HepG2 (cell line): ENCODE measurements around the gene MFRP. TPM values are rescaled to one million over a fixed set of nuclear protein-coding genes. Genes with fewer than 3 reads are reported as not detected.

Source experiments
- HNF4G ChIP-seq, 2 experiments: sonication (generic) in 1 of 2; formaldehyde crosslinking in 1 of 2; IDR thresholded peaks; 2 replicates each; pipeline versions ENCODE4 v1.4.0 to v1.6.1; 2011 to 2020; ENCODE audit warnings: borderline replicate concordance in 2 of 2, low read depth in 2 of 2, mild to moderate bottlenecking in 2 of 2, low read length in 1 of 2, missing genetic modification reagents in 1 of 2, moderate library complexity in 1 of 2
- JUN ChIP-seq: sonication (generic); formaldehyde crosslinking; IDR thresholded peaks from 2 replicates; pipeline ENCODE4 v1.4.0; 2020; ENCODE audit warnings: mild to moderate bottlenecking, missing genetic modification reagents
- KDM2A ChIP-seq: sonication (generic); formaldehyde crosslinking; IDR thresholded peaks from 2 replicates; pipeline ENCODE4 v1.4.0; 2020; ENCODE audit warnings: low read depth, missing genetic modification reagents, borderline replicate concordance
- KLF16 ChIP-seq, 2 experiments: sonication (generic) in 1 of 2; formaldehyde crosslinking in 1 of 2; IDR thresholded peaks; 2 replicates each; pipeline versions ENCODE4 v1.6.1 to v1.8.0; 2016 to 2023; ENCODE audit warnings: missing genetic modification reagents in 2 of 2, missing compliant biosample characterization in 1 of 2
- NFKBIZ ChIP-seq: IDR thresholded peaks from 2 replicates; pipeline ENCODE4 v1.6.1; 2018; ENCODE audit warnings: missing genetic modification reagents, missing compliant biosample characterization
- POLR2A ChIP-seq, 2 experiments: IDR thresholded peaks; 2 replicates each; pipeline ENCODE4 v1.6.1; 2011; ENCODE audit warnings: low read depth in 2 of 2, low read length in 2 of 2, mild to moderate bottlenecking in 1 of 2, moderate library complexity in 1 of 2; ENCODE audit not compliant: insufficient read depth in 1 of 2
- RBFOX2 ChIP-seq: fragments of 200-400 bp; formaldehyde crosslinking; IDR thresholded peaks from 2 replicates; pipeline ENCODE4 v1.6.1; 2017; ENCODE audit warnings: low read depth, mild to moderate bottlenecking, low read length
- ZFP36L1 ChIP-seq: sonication (generic); formaldehyde crosslinking; IDR thresholded peaks from 2 replicates; pipeline ENCODE4 v1.8.0; 2022; ENCODE audit warnings: mild to moderate bottlenecking, missing genetic modification reagents, moderate library complexity
- ZNF17 ChIP-seq: sonication (generic); formaldehyde crosslinking; IDR thresholded peaks from 2 replicates; pipeline ENCODE4 v1.5.0; 2020; ENCODE audit warnings: mild to moderate bottlenecking, missing genetic modification reagents
- ZNF33B ChIP-seq: sonication (generic); formaldehyde crosslinking; IDR thresholded peaks from 2 replicates; pipeline ENCODE4 v1.5.1; 2020; ENCODE audit warnings: mild to moderate bottlenecking, missing genetic modification reagents
- ZNF354B ChIP-seq: sonication (generic); formaldehyde crosslinking; IDR thresholded peaks from 2 replicates; pipeline ENCODE4 v1.8.0; 2022; ENCODE audit warnings: mild to moderate bottlenecking, missing genetic modification reagents
- polyA plus RNA-seq, 8 experiments: library from polyadenylated mRNA; depleted of rRNA in 3 of 8; stranded (reverse) in 7 of 8; unstranded in 1 of 8; fragments of >200 nt; fragmentation: Illumina TruSeq in 4 of 8; extraction: Trizol in 4 of 8; gene quantifications; 2 replicates each; pipeline versions ENCODE4 v1.2.1 to v1.2.3, GENCODE V29; 2011 to 2016; ENCODE audit warnings: low read depth in 4 of 8, missing spikeins in 1 of 8, mixed read lengths in 1 of 8; ENCODE audit not compliant: insufficient read depth in 1 of 8
- total RNA-seq, 5 experiments: library from RNA; depleted of rRNA; stranded (reverse); fragments of >200 nt; fragmentation: Illumina TruSeq; extraction: Trizol; gene quantifications; 2 replicates each; pipeline ENCODE4 v1.2.3, GENCODE V29; 2016; ENCODE audit warnings: low read depth in 1 of 5
- TF ChIP-seq, protein P1 (sequence below): sonication (generic); formaldehyde crosslinking; IDR thresholded peaks from 2 replicates; pipeline ENCODE4 v1.4.0; 2020; ENCODE audit warnings: missing genetic modification reagents, borderline replicate concordance
- TF ChIP-seq, protein P2 (sequence below): sonication (generic); formaldehyde crosslinking; IDR thresholded peaks from 2 replicates; pipeline ENCODE4 v1.5.0; 2020; ENCODE audit warnings: missing genetic modification reagents, mild to moderate bottlenecking, borderline replicate concordance
- TF ChIP-seq, protein P3 (sequence below): sonication (generic); formaldehyde crosslinking; IDR thresholded peaks from 2 replicates; pipeline ENCODE4 v1.8.1; 2023; ENCODE audit warnings: mild to moderate bottlenecking, moderate library complexity, missing genetic modification reagents
- TF ChIP-seq, protein P4 (sequence below): sonication (generic); formaldehyde crosslinking; IDR thresholded peaks from 2 replicates; pipeline ENCODE4 v1.5.0; 2020; ENCODE audit warnings: missing genetic modification reagents

Gene MFRP
- total and polyA plus RNA-seq, 2 of the 13 experiments (the other 11 are each of a cell fraction or from before 2014, with no cell fraction given) = not detected

DNA sequence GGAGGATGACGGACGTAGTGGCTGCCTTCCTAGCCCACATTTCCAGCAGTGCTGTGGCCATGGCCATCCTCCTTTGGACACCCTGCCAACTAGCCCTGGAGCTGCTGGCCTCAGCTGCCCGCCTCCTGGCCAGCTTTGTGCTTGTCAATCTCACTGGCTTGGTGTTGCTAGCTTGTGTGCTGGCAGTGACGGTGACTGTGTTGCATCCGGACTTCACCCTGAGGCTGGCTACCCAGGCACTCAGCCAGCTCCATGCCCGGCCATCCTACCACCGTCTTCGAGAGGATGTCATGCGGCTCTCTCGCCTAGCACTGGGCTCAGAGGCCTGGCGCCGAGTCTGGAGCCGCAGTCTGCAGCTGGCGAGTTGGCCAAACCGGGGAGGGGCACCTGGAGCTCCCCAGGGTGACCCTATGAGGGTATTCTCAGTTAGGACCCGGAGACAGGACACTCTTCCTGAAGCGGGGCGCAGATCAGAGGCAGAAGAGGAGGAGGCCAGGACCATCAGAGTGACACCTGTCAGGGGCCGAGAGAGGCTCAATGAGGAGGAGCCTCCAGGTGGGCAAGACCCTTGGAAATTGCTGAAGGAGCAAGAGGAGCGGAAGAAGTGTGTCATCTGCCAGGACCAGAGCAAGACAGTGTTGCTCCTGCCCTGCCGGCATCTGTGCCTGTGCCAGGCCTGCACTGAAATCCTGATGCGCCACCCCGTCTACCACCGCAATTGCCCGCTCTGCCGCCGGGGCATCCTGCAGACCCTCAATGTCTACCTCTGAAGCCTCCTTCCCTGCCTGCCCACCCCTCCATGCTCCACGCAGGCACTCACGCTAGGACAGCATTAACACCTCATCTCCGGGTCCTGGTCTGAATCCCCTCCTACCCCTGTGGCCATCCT, 10.6 kb downstream of the MFRP start (continued):
- TF ChIP-seq HNF4G (IDR thresholded peaks at IDR 0.05; ENCODE audit: borderline replicate concordance, low read depth, low read length) (no peak), HNF4G (CRISPR knock-in tag; IDR thresholded peaks at IDR 0.05; ENCODE audit: borderline replicate concordance, low read depth) (no peak), ZNF17 (no peak), KLF16 (CRISPR knock-in tag; IDR thresholded peaks at IDR 0.05) (no peak), ZFP36L1 (CRISPR knock-in tag) (no peak), JUN (CRISPR knock-in tag) (no peak), ZNF354B (CRISPR knock-in tag) (no peak), NFKBIZ (no peak), ZNF33B (CRISPR knock-in tag) (no peak), RBFOX2 (peak; percentile 15; the same call in 1 of the 2 replicates), KDM2A (CRISPR knock-in tag) (no peak), POLR2A (IDR thresholded peaks at IDR 0.05; ENCODE audit: insufficient read depth in 1 of 2, low read depth in 2 of 2, low read length in 2 of 2) (0 out of 4 replicates have a peak, but pooled peaks of 1 of the 2 experiments have one; percentile 16)
- TF ChIP-seq, protein P1, sequence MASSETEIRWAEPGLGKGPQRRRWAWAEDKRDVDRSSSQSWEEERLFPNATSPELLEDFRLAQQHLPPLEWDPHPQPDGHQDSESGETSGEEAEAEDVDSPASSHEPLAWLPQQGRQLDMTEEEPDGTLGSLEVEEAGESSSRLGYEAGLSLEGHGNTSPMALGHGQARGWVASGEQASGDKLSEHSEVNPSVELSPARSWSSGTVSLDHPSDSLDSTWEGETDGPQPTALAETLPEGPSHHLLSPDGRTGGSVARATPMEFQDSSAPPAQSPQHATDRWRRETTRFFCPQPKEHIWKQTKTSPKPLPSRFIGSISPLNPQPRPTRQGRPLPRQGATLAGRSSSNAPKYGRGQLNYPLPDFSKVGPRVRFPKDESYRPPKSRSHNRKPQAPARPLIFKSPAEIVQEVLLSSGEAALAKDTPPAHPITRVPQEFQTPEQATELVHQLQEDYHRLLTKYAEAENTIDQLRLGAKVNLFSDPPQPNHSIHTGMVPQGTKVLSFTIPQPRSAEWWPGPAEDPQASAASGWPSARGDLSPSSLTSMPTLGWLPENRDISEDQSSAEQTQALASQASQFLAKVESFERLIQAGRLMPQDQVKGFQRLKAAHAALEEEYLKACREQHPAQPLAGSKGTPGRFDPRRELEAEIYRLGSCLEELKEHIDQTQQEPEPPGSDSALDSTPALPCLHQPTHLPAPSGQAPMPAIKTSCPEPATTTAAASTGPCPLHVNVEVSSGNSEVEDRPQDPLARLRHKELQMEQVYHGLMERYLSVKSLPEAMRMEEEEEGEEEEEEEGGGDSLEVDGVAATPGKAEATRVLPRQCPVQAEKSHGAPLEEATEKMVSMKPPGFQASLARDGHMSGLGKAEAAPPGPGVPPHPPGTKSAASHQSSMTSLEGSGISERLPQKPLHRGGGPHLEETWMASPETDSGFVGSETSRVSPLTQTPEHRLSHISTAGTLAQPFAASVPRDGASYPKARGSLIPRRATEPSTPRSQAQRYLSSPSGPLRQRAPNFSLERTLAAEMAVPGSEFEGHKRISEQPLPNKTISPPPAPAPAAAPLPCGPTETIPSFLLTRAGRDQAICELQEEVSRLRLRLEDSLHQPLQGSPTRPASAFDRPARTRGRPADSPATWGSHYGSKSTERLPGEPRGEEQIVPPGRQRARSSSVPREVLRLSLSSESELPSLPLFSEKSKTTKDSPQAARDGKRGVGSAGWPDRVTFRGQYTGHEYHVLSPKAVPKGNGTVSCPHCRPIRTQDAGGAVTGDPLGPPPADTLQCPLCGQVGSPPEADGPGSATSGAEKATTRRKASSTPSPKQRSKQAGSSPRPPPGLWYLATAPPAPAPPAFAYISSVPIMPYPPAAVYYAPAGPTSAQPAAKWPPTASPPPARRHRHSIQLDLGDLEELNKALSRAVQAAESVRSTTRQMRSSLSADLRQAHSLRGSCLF (CRISPR knock-in tag) = no peak
- TF ChIP-seq, protein P2, sequence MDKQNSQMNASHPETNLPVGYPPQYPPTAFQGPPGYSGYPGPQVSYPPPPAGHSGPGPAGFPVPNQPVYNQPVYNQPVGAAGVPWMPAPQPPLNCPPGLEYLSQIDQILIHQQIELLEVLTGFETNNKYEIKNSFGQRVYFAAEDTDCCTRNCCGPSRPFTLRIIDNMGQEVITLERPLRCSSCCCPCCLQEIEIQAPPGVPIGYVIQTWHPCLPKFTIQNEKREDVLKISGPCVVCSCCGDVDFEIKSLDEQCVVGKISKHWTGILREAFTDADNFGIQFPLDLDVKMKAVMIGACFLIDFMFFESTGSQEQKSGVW (CRISPR knock-in tag) = no peak
- TF ChIP-seq, protein P3, sequence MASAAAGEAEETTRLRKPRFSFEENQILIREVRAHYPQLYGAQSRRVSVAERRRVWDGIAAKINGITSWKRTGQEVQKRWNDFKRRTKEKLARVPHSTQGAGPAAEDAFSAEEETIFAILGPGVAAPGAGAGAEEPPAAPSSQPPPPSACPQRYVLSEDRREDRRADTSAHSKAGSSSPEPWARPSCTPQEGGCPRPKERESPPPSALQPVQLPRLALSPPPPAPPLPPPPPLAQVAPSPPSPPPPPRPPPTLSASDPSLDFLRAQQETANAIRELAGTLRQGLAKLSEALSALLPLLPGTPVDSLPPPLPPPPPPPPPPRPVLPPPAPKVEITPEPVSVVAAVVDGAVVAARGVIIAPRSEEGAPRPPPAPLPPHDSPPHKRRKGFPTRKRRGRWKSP (CRISPR knock-in tag) = no peak
- TF ChIP-seq, protein P4, sequence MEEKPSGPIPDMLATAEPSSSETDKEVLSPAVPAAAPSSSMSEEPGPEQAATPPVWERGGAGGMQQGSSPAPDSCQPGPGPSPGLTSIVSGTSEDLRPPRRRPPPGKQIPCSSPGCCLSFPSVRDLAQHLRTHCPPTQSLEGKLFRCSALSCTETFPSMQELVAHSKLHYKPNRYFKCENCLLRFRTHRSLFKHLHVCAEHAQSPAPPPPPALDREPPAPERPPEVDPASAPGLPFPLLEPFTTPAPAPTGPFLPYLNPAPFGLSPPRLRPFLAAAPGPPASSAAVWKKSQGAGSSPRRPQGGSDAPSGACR (CRISPR knock-in tag) = no peak
- TF ChIP-seq, all 625 proteins: peak for 4
